Measurements from ENCODE around the gene MFSD6.
"Not testable (repeated sequence)": the region's sequence is repeated elsewhere in the genome, so short reads cannot be mapped to it uniquely, and the experiment has no call there.

MFSD6 gene

DNA sequence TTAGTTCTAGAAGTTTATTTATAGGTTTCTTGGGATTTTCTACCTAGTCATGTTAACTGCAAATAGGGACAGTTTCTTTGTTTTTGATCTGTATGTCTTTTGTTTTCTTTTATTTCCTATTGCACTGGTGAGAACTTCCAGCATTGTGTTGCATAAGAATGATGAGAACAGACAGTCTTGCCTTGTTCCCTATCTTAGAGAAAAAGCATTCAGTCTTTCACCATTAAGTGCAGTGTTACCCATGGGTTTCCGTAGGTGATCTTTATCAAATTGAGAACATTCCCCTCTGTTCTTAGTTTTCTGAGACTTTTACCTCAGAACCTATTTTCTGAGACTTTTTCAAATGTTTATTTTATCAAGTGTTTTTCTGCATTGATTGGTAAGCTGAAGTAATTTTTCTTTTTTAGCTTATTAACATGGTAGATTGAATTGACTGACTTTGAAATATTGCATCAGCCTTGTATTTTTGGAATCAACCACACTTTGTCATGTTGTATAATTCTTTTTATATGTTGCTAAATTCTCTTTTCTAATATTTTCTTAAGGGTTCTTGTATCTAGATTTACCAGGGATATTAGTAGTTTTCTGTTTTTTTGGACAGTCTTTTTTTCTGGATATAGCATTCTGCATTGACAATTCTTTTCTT, 17.2 kb downstream of the MFSD6 start:
- H3K4me3 Mint-ChIP-seq, result no peak overlapping the region
- H3K9me3 Mint-ChIP-seq, result peaks cover 21% of the 10 kb centered on the region
- TF ChIP-seq CTCF (IDR thresholded peaks at IDR 0.05), result no peak
- H3K36me3 Mint-ChIP-seq (ENCODE audit: low read depth), result no peaks in the 10 kb centered on the region
- no peaks in the 10 kb centered on the region for H3K4me1 Mint-ChIP-seq
- H3K27me3 Mint-ChIP-seq (ENCODE audit: low read depth, poor library complexity), result peaks cover 11% of the 10 kb centered on the region
- H3K27ac Mint-ChIP-seq, result no peak overlapping the region
- DNase-seq, result no peak

- Mint-ChIP-seq H3K27me3 (ENCODE audit: low read depth, poor library complexity) (peaks cover 11% of the 10 kb centered on the region), H3K36me3 (ENCODE audit: low read depth) (no peaks in the 10 kb centered on the region), H3K9me3 (peaks cover 21% of the 10 kb centered on the region), H3K4me3 (no peak overlapping the region), H3K27ac (peak overlapping the region; percentile 18), H3K4me1 (no peaks in the 10 kb centered on the region)
- no peak for DNase-seq
- TF ChIP-seq CTCF (IDR thresholded peaks at IDR 0.05), result no peak
Observed at GRCh38 chr2:190425883-190426658, 17.9 kb downstream of the MFSD6 start.

DNA sequence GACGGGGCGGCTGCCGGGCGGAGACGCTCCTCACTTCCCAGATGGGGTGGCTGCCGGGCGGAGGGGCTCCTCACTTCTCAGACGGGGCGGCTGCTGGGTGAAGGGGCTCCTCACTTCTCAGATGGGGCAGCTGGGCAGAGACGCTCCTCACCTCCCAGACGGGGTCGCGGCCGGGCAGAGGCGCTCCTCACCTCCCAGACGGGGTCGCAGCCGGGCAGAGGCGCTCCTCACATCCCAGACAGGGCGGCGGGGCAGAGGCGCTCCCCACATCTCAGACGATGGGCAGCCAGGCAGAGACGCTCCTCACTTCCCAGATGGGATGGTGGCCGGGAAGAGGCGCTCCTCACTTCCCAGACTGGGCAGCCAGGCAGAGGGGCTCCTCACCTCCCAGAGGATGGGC, 22.7 kb downstream of the MFSD6 start:
- H3K9me3 Mint-ChIP-seq, result peaks cover 31% of the 10 kb centered on the region
- H3K27ac Mint-ChIP-seq; DNase-seq; H3K4me1 Mint-ChIP-seq; H3K4me3 Mint-ChIP-seq; H3K36me3 Mint-ChIP-seq (ENCODE audit: low read depth); H3K27me3 Mint-ChIP-seq (ENCODE audit: low read depth, poor library complexity): not testable (repeated sequence)

DNA sequence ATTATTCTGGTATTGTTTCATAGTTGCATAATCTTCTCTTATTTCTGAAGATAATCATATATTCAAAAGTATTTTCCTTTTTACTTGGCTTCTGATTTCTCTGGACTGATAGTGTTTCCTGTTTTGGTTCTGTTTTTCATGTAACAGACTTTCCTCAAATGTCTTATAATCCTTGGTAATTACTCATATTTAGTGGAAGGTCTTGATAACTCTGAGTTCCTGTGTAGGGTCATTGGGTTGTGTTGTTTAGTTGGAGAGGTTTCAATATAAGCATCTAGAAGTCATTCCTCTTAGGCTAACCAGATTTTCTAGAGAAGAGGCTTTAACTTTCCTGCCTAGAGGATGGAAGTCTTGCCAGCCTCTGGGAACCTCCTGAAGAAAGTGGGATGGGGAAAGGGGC, 23.8 kb downstream of the MFSD6 start:
- H3K9me3 Mint-ChIP-seq, result peaks cover 22% of the 10 kb centered on the region
- no peak overlapping the region for H3K27ac Mint-ChIP-seq
- TF ChIP-seq CTCF (IDR thresholded peaks at IDR 0.05), result no peak
- H3K4me3 Mint-ChIP-seq, result no peak overlapping the region
- H3K4me1 Mint-ChIP-seq, result peaks cover 3% of the 10 kb centered on the region
- H3K36me3 Mint-ChIP-seq (ENCODE audit: low read depth), result no peaks in the 10 kb centered on the region
- no peak for DNase-seq
- no peaks in the 10 kb centered on the region for H3K27me3 Mint-ChIP-seq (ENCODE audit: low read depth, poor library complexity)

DNA sequence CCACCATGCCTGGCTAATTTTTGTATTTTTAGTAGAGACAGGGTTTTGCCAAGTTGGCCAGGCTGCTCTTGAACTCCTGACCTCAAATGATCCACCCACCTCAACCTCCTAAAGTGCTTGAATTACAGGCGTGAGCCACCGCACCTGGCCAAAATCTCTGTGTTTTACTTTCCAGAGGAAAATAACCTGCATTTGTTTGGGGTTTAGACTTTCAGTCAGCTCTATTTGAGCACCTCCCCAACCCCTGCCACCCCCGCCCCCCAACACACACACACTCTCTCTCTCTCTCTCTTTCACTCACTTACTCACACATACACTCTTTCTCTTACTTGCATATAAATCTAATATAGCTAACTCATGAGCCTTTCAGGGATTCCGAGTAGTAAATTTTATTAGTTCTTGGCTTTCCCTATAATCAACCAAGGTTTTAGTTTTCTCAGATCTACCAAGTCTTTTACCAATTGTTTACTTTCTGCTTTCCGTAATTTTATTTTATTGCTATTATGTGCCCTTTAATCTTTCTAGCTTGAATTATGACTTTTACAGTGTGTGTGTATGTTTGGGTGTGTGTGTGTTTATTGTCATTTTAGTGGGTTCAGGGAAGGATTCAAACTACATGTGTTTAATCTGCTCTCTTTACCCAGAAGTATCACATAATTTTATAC, 24.5 kb downstream of the MFSD6 start:
- peaks cover 3% of the 10 kb centered on the region for H3K4me1 Mint-ChIP-seq
- no peaks in the 10 kb centered on the region for H3K36me3 Mint-ChIP-seq (ENCODE audit: low read depth)
- DNase-seq, result no peak
- no peak overlapping the region for H3K27ac Mint-ChIP-seq
- peaks cover 22% of the 10 kb centered on the region for H3K9me3 Mint-ChIP-seq
- H3K27me3 Mint-ChIP-seq (ENCODE audit: low read depth, poor library complexity), result no peaks in the 10 kb centered on the region
- no peak for TF ChIP-seq CTCF (IDR thresholded peaks at IDR 0.05)
- H3K4me3 Mint-ChIP-seq, result no peak overlapping the region

GRCh38 chr2:190435031-190435670, 27.0 kb downstream of the MFSD6 start:
- no peak for TF ChIP-seq CTCF (IDR thresholded peaks at IDR 0.05)
- Mint-ChIP-seq H3K4me1 (peaks cover 3% of the 10 kb centered on the region), H3K9me3 (peaks cover 11% of the 10 kb centered on the region), H3K36me3 (ENCODE audit: low read depth) (no peaks in the 10 kb centered on the region), H3K27me3 (ENCODE audit: low read depth, poor library complexity) (no peaks in the 10 kb centered on the region), H3K27ac (no peak overlapping the region), H3K4me3 (no peak overlapping the region)
- DNase-seq, result no peak

All from nephron progenitor cell (in vitro differentiated cells).